Inferior parietal cortex (tissue), 1 donor: ENCODE measurements around the gene RBM25.
"Not testable (repeated sequence)": the region's sequence is repeated elsewhere in the genome, so short reads cannot be mapped to it uniquely, and the experiment has no call there.

Experiments used
- DNase-seq: peaks from one replicate; pipeline ENCODE4 v3.0.0-alpha.2; 2016; ENCODE audit errors: extremely low spot score

Gene RBM25

GRCh38 chr14:73058224-73058921 lies at the start of gene RBM25:
Gene RBM25 (plus strand): TSS chr14:73058534. CDS start chr14:73071642, 13,108 bp downstream.
- DNase-seq = peak; percentile 99

- not testable (repeated sequence) for DNase-seq
Measured at GRCh38 chr14:73011189-73011588, 47.1 kb upstream of the RBM25 start.

GRCh38 chr14:73014105-73014504 lies 44.2 kb upstream of the RBM25 start:
- DNase-seq = no peak

- not testable (repeated sequence) for DNase-seq
Measured at GRCh38 chr14:73015552-73015951, 42.8 kb upstream of the RBM25 start.

GRCh38 chr14:73016011-73016410 lies 42.3 kb upstream of the RBM25 start:
- not testable (repeated sequence) for DNase-seq

GRCh38 chr14:73022051-73022450 lies 36.3 kb upstream of the RBM25 start:
- DNase-seq = no peak

GRCh38 chr14:73025544-73025943 lies 32.8 kb upstream of the RBM25 start:
- no peak for DNase-seq

- DNase-seq = no peak
Measured at GRCh38 chr14:73026243-73026844, 32.0 kb upstream of the RBM25 start.

- DNase-seq = peak; percentile 98
Measured at GRCh38 chr14:73026845-73027542, 31.3 kb upstream of the RBM25 start, which contains the start of gene ZFYVE1. Gene ZFYVE1 (minus strand): TSS chr14:73027106. CDS start chr14:73024508, 2,598 bp downstream.

GRCh38 chr14:73027546-73027945 lies 30.8 kb upstream of the RBM25 start:
- DNase-seq = no peak

GRCh38 chr14:73027984-73028383 lies 30.4 kb upstream of the RBM25 start:
- no peak for DNase-seq

GRCh38 chr14:73036706-73037450 lies 21.5 kb upstream of the RBM25 start:
- not testable (repeated sequence) for DNase-seq

GRCh38 chr14:73047808-73048207 lies 10.5 kb upstream of the RBM25 start:
- no peak for DNase-seq

- DNase-seq = no peak
Measured at GRCh38 chr14:73049428-73049827, 8.9 kb upstream of the RBM25 start.

- DNase-seq = no peak
Measured at GRCh38 chr14:73055251-73055650, 3.1 kb upstream of the RBM25 start.

- DNase-seq = no peak
Measured at GRCh38 chr14:73057944-73058223, 450 bp upstream of the RBM25 start.

GRCh38 chr14:73058922-73059673 lies 764 bp downstream of the RBM25 start:
- peak; percentile 45 for DNase-seq

- DNase-seq = no peak
Measured at GRCh38 chr14:73069585-73069984, 11.3 kb downstream of the RBM25 start.

GRCh38 chr14:73091044-73091443 lies 32.7 kb downstream of the RBM25 start:
- DNase-seq = no peak

- no peak for DNase-seq
Measured at GRCh38 chr14:73097421-73097820, 39.1 kb downstream of the RBM25 start.

GRCh38 chr14:73100334-73100733 lies 42.0 kb downstream of the RBM25 start:
- DNase-seq = no peak
